OCI-LY1 (cell line): Measurements from ENCODE around the gene BRCA1.

Source experiments
- EZH2 ChIP-seq: fragments of 200-600 bp; sonication (generic), shearing (Covaris generic); IDR thresholded peaks from 2 replicates; pipeline ENCODE4 v1.8.0; 2017; ENCODE audit warnings: borderline replicate concordance, mixed run types, mild to moderate bottlenecking, antibody characterized with exemption, low read length, moderate library complexity, mixed read lengths
- TF ChIP-seq, protein P1 (sequence below): fragments of 200-600 bp; sonication (generic), shearing (Covaris generic); IDR thresholded peaks from 2 replicates; pipeline ENCODE4 v1.5.1; 2017; ENCODE audit warnings: mild to moderate bottlenecking, antibody characterized with exemption, low read length, moderate library complexity, mixed read lengths

DNA sequence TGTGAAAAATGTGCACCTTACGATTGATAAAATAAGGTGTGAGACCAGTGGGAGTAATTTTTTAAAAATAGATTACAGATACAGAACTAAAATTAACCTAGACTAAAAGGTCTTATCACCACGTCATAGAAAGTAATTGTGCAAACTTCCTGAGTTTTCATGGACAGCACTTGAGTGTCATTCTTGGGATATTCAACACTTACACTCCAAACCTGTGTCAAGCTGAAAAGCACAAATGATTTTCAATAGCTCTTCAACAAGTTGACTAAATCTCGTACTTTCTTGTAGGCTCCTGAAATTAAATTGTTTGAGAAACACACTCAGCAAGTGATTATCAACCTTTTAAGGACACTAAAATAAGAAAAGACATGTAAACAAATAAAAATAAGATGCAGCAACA is 20.5 kb downstream of the BRCA1 start:
- TF ChIP-seq, protein P1, sequence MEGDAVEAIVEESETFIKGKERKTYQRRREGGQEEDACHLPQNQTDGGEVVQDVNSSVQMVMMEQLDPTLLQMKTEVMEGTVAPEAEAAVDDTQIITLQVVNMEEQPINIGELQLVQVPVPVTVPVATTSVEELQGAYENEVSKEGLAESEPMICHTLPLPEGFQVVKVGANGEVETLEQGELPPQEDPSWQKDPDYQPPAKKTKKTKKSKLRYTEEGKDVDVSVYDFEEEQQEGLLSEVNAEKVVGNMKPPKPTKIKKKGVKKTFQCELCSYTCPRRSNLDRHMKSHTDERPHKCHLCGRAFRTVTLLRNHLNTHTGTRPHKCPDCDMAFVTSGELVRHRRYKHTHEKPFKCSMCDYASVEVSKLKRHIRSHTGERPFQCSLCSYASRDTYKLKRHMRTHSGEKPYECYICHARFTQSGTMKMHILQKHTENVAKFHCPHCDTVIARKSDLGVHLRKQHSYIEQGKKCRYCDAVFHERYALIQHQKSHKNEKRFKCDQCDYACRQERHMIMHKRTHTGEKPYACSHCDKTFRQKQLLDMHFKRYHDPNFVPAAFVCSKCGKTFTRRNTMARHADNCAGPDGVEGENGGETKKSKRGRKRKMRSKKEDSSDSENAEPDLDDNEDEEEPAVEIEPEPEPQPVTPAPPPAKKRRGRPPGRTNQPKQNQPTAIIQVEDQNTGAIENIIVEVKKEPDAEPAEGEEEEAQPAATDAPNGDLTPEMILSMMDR, result no peak
- TF ChIP-seq EZH2, result no peak
